Natural killer cell (primary cell): ENCODE measurements around the gene LUC7L. TPM values are rescaled to one million over a fixed set of nuclear protein-coding genes. Genes with fewer than 3 reads are reported as not detected.

Experiments used
- ATAC-seq, 3 donors: fragments of 150-1000 bp in 2 of 3; fragments of 200-7000 bp in 1 of 3; cut with Tn5 transposase; 1 replicate in 1 of 3; 2 replicates in 2 of 3; pipeline ENCODE4 v1.10.0; 2021; ENCODE audit warnings: mild to moderate bottlenecking in 2 of 3, moderate library complexity in 2 of 3
- DNase-seq, 2 donors: peaks; one replicate each; pipeline versions ENCODE4 v3.0.0 to v3.0.0-alpha.2; 2013 to 2021; ENCODE audit warnings: mixed read lengths in 1 of 2
- H3K27ac ChIP-seq: one replicate; pipeline ENCODE4 v1.5.1; 2013; ENCODE audit warnings: mild to moderate bottlenecking, low read length
- H3K27me3 ChIP-seq: one replicate; pipeline ENCODE4 v1.6.1; 2013; ENCODE audit warnings: low read length; ENCODE audit not compliant: control insufficient read depth, insufficient read depth
- H3K36me3 ChIP-seq: one replicate; pipeline ENCODE4 v1.6.1; 2013; ENCODE audit warnings: low read length; ENCODE audit not compliant: control insufficient read depth, insufficient read depth
- H3K4me1 ChIP-seq: one replicate; pipeline ENCODE4 v1.6.1; 2013; ENCODE audit warnings: low read length; ENCODE audit not compliant: control insufficient read depth, insufficient read depth
- H3K4me3 ChIP-seq: one replicate; pipeline ENCODE4 v1.5.1; 2013; ENCODE audit warnings: low read length
- H3K9me3 ChIP-seq: one replicate; pipeline ENCODE4 v1.6.1; 2013; ENCODE audit warnings: low read length; ENCODE audit not compliant: control insufficient read depth, insufficient read depth
- H3K27ac Mint-ChIP-seq, 2 donors: one replicate each; pipeline ENCODE4 v1.8.0; 2022; ENCODE audit warnings: mild to moderate bottlenecking in 2 of 2, mixed read lengths in 2 of 2, moderate library complexity in 1 of 2
- H3K27me3 Mint-ChIP-seq, 2 donors: one replicate each; pipeline ENCODE4 v1.8.0; 2022; ENCODE audit warnings: low read depth in 2 of 2, mixed read lengths in 2 of 2
- H3K36me3 Mint-ChIP-seq: one replicate; pipeline ENCODE4 v1.8.0; 2022; ENCODE audit warnings: mixed read lengths
- H3K4me1 Mint-ChIP-seq, 2 donors: one replicate each; pipeline ENCODE4 v1.8.0; 2022; ENCODE audit warnings: mixed read lengths in 2 of 2
- H3K4me3 Mint-ChIP-seq: one replicate; pipeline ENCODE4 v1.8.0; 2022; ENCODE audit warnings: mild to moderate bottlenecking, moderate library complexity, mixed read lengths
- H3K9me3 Mint-ChIP-seq, 2 donors: one replicate each; pipeline ENCODE4 v1.8.0; 2022; ENCODE audit warnings: mixed read lengths in 2 of 2
- CTCF ChIP-seq: fragments of 200-600 bp; IDR thresholded peaks from one replicate; pipeline ENCODE4 v1.8.0; 2022; ENCODE audit warnings: antibody characterized with exemption
- WGBS: methylation state at CpG from one replicate; pipeline ENCODE4 v1.1.7; 2013; ENCODE audit warnings: missing lambda C conversion rate; ENCODE audit not compliant: insufficient coverage; 5-methylcytosine and 5-hydroxymethylcytosine counted together
- intact Hi-C: fragments of 100-400 bp; cut with micrococcal nuclease; formaldehyde crosslinking; loops from one replicate; pipeline ENCODE4 v1.14.2; 2022
- total RNA-seq, 4 donors: library from RNA; stranded (reverse); fragments of 120-200 nt in 1 of 4; gene quantifications; one replicate each; pipeline versions ENCODE4 v1.2.3 to v1.2.4, GENCODE V29; 2013 to 2022

LUC7L gene
- total RNA-seq, 3 donors from 2014 or later (not counting 1 experiment from before 2014, with no cell fraction given), result 129 to 168 (median 153) TPM

GRCh38 chr16:265002-265529, 35.8 kb upstream of the LUC7L start:
- no peak for TF ChIP-seq CTCF
- H3K4me3 ChIP-seq, result no peak overlapping the region
- no peaks in the 10 kb centered on the region for H3K9me3 Mint-ChIP-seq
- H3K4me1 ChIP-seq, result no peaks in the 10 kb centered on the region
- H3K27ac ChIP-seq, result no peak overlapping the region
- 94% methylated on average over 14 of the region's 14 CpGs for WGBS
- peaks cover 22% of the 10 kb centered on the region for H3K36me3 ChIP-seq
- no peak overlapping the region for H3K27ac Mint-ChIP-seq
- H3K4me3 Mint-ChIP-seq, result no peak overlapping the region
- H3K27me3 Mint-ChIP-seq, result no peaks in the 10 kb centered on the region
- no peaks in the 10 kb centered on the region for H3K9me3 ChIP-seq
- H3K36me3 Mint-ChIP-seq, result no peaks in the 10 kb centered on the region
- no peaks in the 10 kb centered on the region for H3K27me3 ChIP-seq
- intact Hi-C loops, result no loop called here
- no peak for ATAC-seq
- peaks cover 0 to 16% of the 10 kb centered on the region in 2 donors for H3K4me1 Mint-ChIP-seq
- no peak for DNase-seq

- Mint-ChIP-seq H3K27ac (no peak overlapping the region), H3K4me1 (peaks cover 0 to 17% of the 10 kb centered on the region in 2 donors), H3K9me3 (no peaks in the 10 kb centered on the region), H3K27me3 (no peaks in the 10 kb centered on the region), H3K36me3 (no peaks in the 10 kb centered on the region), H3K4me3 (no peak overlapping the region)
- TF ChIP-seq CTCF, result no peak
- no peaks in the 10 kb centered on the region for H3K9me3 ChIP-seq
- H3K4me3 ChIP-seq, result no peak overlapping the region
- no peak for ATAC-seq
- intact Hi-C loops, result no loop called here
- H3K27me3 ChIP-seq, result no peaks in the 10 kb centered on the region
- no peak overlapping the region for H3K27ac ChIP-seq
- DNase-seq, result no peak
- WGBS, result 95% methylated on average over 23 of the region's 23 CpGs
- H3K36me3 ChIP-seq, result peaks cover 26% of the 10 kb centered on the region
- H3K4me1 ChIP-seq, result peaks cover 4% of the 10 kb centered on the region
These were observed 35.2 kb upstream of the LUC7L start for GRCh38 chr16:264440-264951.

GRCh38 chr16:263944-264343, 34.7 kb upstream of the LUC7L start:
- H3K36me3 ChIP-seq, result peaks cover 28% of the 10 kb centered on the region
- H3K9me3 ChIP-seq, result no peaks in the 10 kb centered on the region
- WGBS, result 96% methylated on average over 17 of the region's 17 CpGs
- H3K4me3 ChIP-seq, result no peak overlapping the region
- Mint-ChIP-seq H3K27ac (no peak overlapping the region), H3K4me1 (peaks cover 6 to 23% of the 10 kb centered on the region in 2 donors), H3K27me3 (no peaks in the 10 kb centered on the region), H3K4me3 (no peak overlapping the region), H3K9me3 (no peaks in the 10 kb centered on the region), H3K36me3 (no peaks in the 10 kb centered on the region)
- intact Hi-C loops, result no loop called here
- ATAC-seq (no peak), DNase-seq (no peak)
- no peaks in the 10 kb centered on the region for H3K27me3 ChIP-seq
- peaks cover 10% of the 10 kb centered on the region for H3K4me1 ChIP-seq
- TF ChIP-seq CTCF, result no peak
- no peak overlapping the region for H3K27ac ChIP-seq
